Activated CD4-positive, alpha-beta T cell treated with anti-CD3 and anti-CD28 coated beads, Interleukin-2, amount 50 U/mL, for 16 hours (primary cell): Measurements from ENCODE around the gene LGALS3.
"Not testable (repeated sequence)": the region's sequence is repeated elsewhere in the genome, so short reads cannot be mapped to it uniquely, and the experiment has no call there.

Experiments
- DNase-seq: peaks from one replicate; pipeline ENCODE4 v3.0.0-alpha.2; 2020

Gene LGALS3

GRCh38 chr14:55129086-55129427 lies at the start of gene LGALS3:
TSS of gene LGALS3 (plus strand) at chr14:55129252. CDS start at chr14:55137374, 8,122 bp downstream.
- DNase-seq = peak; percentile 39

GRCh38 chr14:55079961-55080360 lies 49.1 kb upstream of the LGALS3 start:
- not testable (repeated sequence) for DNase-seq

GRCh38 chr14:55084401-55085059 lies 44.5 kb upstream of the LGALS3 start:
- DNase-seq = no peak

GRCh38 chr14:55085060-55085660 lies 43.9 kb upstream of the LGALS3 start:
- DNase-seq = no peak

GRCh38 chr14:55086938-55087337 lies 42.1 kb upstream of the LGALS3 start:
- DNase-seq = no peak

- no peak for DNase-seq
These were observed 40.7 kb upstream of the LGALS3 start for GRCh38 chr14:55088356-55088755.

GRCh38 chr14:55092341-55092740 lies 36.7 kb upstream of the LGALS3 start:
- no peak for DNase-seq

GRCh38 chr14:55094292-55095157 lies 34.5 kb upstream of the LGALS3 start:
- DNase-seq = no peak

- DNase-seq = peak; percentile 91
These were observed 31.0 kb upstream of the LGALS3 start for GRCh38 chr14:55097881-55098560.

- no peak for DNase-seq
These were observed 30.5 kb upstream of the LGALS3 start for GRCh38 chr14:55098561-55098898.

GRCh38 chr14:55099756-55100155 lies 29.3 kb upstream of the LGALS3 start:
- DNase-seq = no peak

- DNase-seq = no peak
These were observed 27.4 kb upstream of the LGALS3 start for GRCh38 chr14:55101698-55102097.

GRCh38 chr14:55102141-55102621 lies 26.9 kb upstream of the LGALS3 start:
- DNase-seq = peak; percentile 90

GRCh38 chr14:55103005-55103640 lies 25.9 kb upstream of the LGALS3 start:
- DNase-seq = peak; percentile 84

- DNase-seq = no peak
These were observed 24.8 kb upstream of the LGALS3 start for GRCh38 chr14:55103971-55104954.

GRCh38 chr14:55105991-55106390 lies 23.1 kb upstream of the LGALS3 start:
- no peak for DNase-seq

GRCh38 chr14:55107766-55108554 lies 21.1 kb upstream of the LGALS3 start:
- peak; percentile 81 for DNase-seq

GRCh38 chr14:55109836-55110235 lies 19.2 kb upstream of the LGALS3 start:
- DNase-seq = no peak

- DNase-seq = no peak
These were observed 17.8 kb upstream of the LGALS3 start for GRCh38 chr14:55111122-55111708.

- DNase-seq = no peak
These were observed 14.3 kb upstream of the LGALS3 start for GRCh38 chr14:55114720-55115119.
